Heart left ventricle (tissue), 16 donors: ENCODE results near the gene DNAJC27. TPM values are rescaled to one million over a fixed set of nuclear protein-coding genes. Genes with fewer than 3 reads are reported as not detected.

Experiments
- ATAC-seq, 4 donors: fragments of 200-7000 bp; cut with Tn5 transposase; one replicate each; pipeline ENCODE4 v1.9.1; 2020 to 2022; ENCODE audit warnings: moderate library complexity in 4 of 4, mild to moderate bottlenecking in 3 of 4, moderate number of reproducible peaks in 1 of 4
- DNase-seq, 5 donors: peaks; one replicate each; pipeline ENCODE4 v3.0.0-alpha.2; 2020
- H3K27ac ChIP-seq, 12 donors: fragments of 200-600 bp; sonication (generic) in 4 of 12; one replicate each; pipeline versions ENCODE4 v1.5.0 to v1.8.0; 2016 to 2022; ENCODE audit warnings: mild to moderate bottlenecking in 2 of 12
- H3K27me3 ChIP-seq, 9 donors: fragments of 200-600 bp; sonication (generic) in 2 of 9; one replicate each; pipeline versions ENCODE4 v1.5.1 to v1.8.0; 2016 to 2022; ENCODE audit warnings: mild to moderate bottlenecking in 3 of 9
- H3K36me3 ChIP-seq, 9 donors: fragments of 200-600 bp; sonication (generic) in 2 of 9; one replicate each; pipeline versions ENCODE4 v1.5.0 to v1.8.0; 2018 to 2022; ENCODE audit warnings: mild to moderate bottlenecking in 2 of 9
- H3K4me1 ChIP-seq, 12 donors: fragments of 200-600 bp; sonication (generic) in 4 of 12; one replicate each; pipeline versions ENCODE4 v1.5.0 to v1.8.0; 2016 to 2022; ENCODE audit warnings: mild to moderate bottlenecking in 3 of 12
- H3K4me3 ChIP-seq, 12 donors: fragments of 200-600 bp; sonication (generic) in 4 of 12; one replicate each; pipeline versions ENCODE4 v1.5.0 to v1.8.0; 2017 to 2022; ENCODE audit warnings: mild to moderate bottlenecking in 9 of 12, moderate library complexity in 4 of 12
- H3K9me3 ChIP-seq, 12 donors: fragments of 200-600 bp; sonication (generic) in 4 of 12; one replicate each; pipeline versions ENCODE4 v1.5.0 to v1.8.0; 2016 to 2022; ENCODE audit warnings: mild to moderate bottlenecking in 1 of 12
- CTCF ChIP-seq, 12 donors: fragments of 200-600 bp; sonication (generic) in 4 of 12; IDR thresholded peaks; one replicate each; pipeline versions ENCODE4 v1.5.0 to v1.8.0; 2018 to 2022; ENCODE audit warnings: antibody characterized with exemption in 12 of 12, mild to moderate bottlenecking in 5 of 12
- POLR2A ChIP-seq, 2 donors: fragments of 450-650 bp; IDR thresholded peaks; one replicate each; pipeline ENCODE4 v1.6.1; 2017; ENCODE audit warnings: antibody characterized with exemption in 2 of 2, mild to moderate bottlenecking in 2 of 2, moderate library complexity in 2 of 2
- WGBS, 4 donors: extraction: QIAGEN DNeasy Blood & Tissue Kit in 2 of 4; methylation state at CpG; one replicate each; pipeline versions ENCODE4 v1.1.5 to v1.1.7; 2013 to 2018; 5-methylcytosine and 5-hydroxymethylcytosine counted together
- intact Hi-C, 10 donors: fragments of 100-400 bp; cut with DNase I; formaldehyde crosslinking; loops; one replicate each; pipeline versions ENCODE4 v1.11.1 to v1.14.2; 2022
- polyA plus RNA-seq, 2 donors: library from polyadenylated mRNA; stranded (reverse); fragments of 200-250 nt; gene quantifications; one replicate each; pipeline ENCODE4 v1.2.3, GENCODE V29; 2013
- total RNA-seq, 9 donors: library from RNA; depleted of rRNA in 2 of 9; stranded (reverse); fragments of >200 nt in 2 of 9; fragmentation: NEBNext Ultra II Directional in 3 of 9; extraction: Animal tissue kit (Norgen Biotek cat#: 25700) in 3 of 9; gene quantifications; one replicate each; pipeline versions ENCODE4 v1.1.0 to v1.2.4, GENCODE V29; 2016 to 2023
- donor health status: ischemic (EF 13 %, LVEDD 7.1; RV severe dilation, severe dysfunction).
- donor health status: healthy with polysubstance abuse.
- donor health status: DM: no; HTN: yes; CAD: no.
- donor health status: DM: no; HTN: no; CAD: no.
- donor health status: ischemic (EF 25% LVEDD 6.9; RV normal size, moderate dysfunction).
- donor health status: ischemic (EF 25% LVEDD 5.7; RV mildly dilated, moderate dysfunction).
- donor health status: healthy.
- donor health status: DM: yes; HTN: yes; CAD: no.
- donor health status: ischemic (EF 35%, LVEDD 5.7; RV mildly dilated, moderate dysfunction).
- donor health status: nonischemic (EF 11% LVEDD 7.7; RV severe dilation, severe dysfunction).
- donor health status: DM: yes; HTN: yes; CAD: no.
- donor health status: PGD.
- donor health status: ischemic (EF 29% LVEDD 5.4; RV normal size, mild dysfunction).
- donor health status: nonischemic (EF 23%, LVEDD 6.1; RV moderate dilation, normal function).

Gene DNAJC27
- total and polyA plus RNA-seq, 11 donors = 4.3 to 13.6 (median 8.7) TPM

GRCh38 chr2:24955921-24956320 lies 15.8 kb downstream of the DNAJC27 start:
- Histone ChIP-seq H3K4me1 (peaks cover 0 to 30% (median 5%) of the 10 kb centered on the region in 12 donors), H3K27ac (no peak overlapping the region), H3K36me3 (peaks cover 0 to 100% (median 93%) of the 10 kb centered on the region in 9 donors), H3K4me3 (no peak overlapping the region), H3K27me3 (no peaks in the 10 kb centered on the region), H3K9me3 (peaks cover 0 to 14% (median 4%) of the 10 kb centered on the region in 12 donors)
- intact Hi-C loops = no loop called here
- TF ChIP-seq CTCF (IDR thresholded peaks at IDR 0.05) (no peak), POLR2A (IDR thresholded peaks at IDR 0.05) (no peak)
- DNase-seq (no peak), ATAC-seq (no peak)

DNA sequence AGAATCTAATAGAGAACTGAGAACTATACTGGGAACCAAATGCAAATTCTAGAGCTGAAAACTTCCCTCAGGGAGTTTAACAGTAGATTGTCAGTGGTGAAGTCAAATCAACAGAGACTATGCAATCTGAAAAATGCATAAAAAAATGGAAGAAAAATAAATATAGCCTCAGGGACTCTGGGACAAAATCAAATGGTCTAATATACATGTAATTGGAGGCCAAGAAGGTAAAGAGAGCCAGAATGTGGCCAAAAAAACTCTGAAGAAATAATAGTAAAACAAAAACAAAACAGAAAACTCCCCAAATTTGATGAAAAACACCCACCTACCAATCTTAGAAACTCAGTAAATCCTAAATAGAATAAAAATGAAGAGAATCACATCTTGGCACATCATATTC lies 16.5 kb downstream of the DNAJC27 start:
- H3K36me3 ChIP-seq = peaks cover 0 to 100% (median 93%) of the 10 kb centered on the region in 9 donors
- TF ChIP-seq POLR2A (IDR thresholded peaks at IDR 0.05) = no peak
- no peak for TF ChIP-seq CTCF (IDR thresholded peaks at IDR 0.05)
- ATAC-seq = no peak
- no peak for DNase-seq
- intact Hi-C loops = no loop called here
- H3K4me1 ChIP-seq = peaks cover 0 to 26% (median 5%) of the 10 kb centered on the region in 12 donors
- peaks cover 0 to 14% (median 4%) of the 10 kb centered on the region in 12 donors for H3K9me3 ChIP-seq
- no peak overlapping the region for H3K4me3 ChIP-seq
- no peaks in the 10 kb centered on the region for H3K27me3 ChIP-seq
- H3K27ac ChIP-seq = no peak overlapping the region

- WGBS, 4 donors = 91 to 97% (median 95%) methylated on average over 7 of the region's 7 CpGs
- Histone ChIP-seq H3K36me3 (peaks cover 0 to 99% (median 87%) of the 10 kb centered on the region in 9 donors), H3K4me1 (peaks cover 0 to 14% (median 0%) of the 10 kb centered on the region in 12 donors), H3K4me3 (no peak overlapping the region), H3K27ac (no peak overlapping the region), H3K27me3 (no peaks in the 10 kb centered on the region), H3K9me3 (peaks cover 0 to 5% (median 1%) of the 10 kb centered on the region in 12 donors)
- intact Hi-C loops = no loop called here
- DNase-seq (no peak), ATAC-seq (no peak)
- TF ChIP-seq POLR2A (IDR thresholded peaks at IDR 0.05) (no peak), CTCF (IDR thresholded peaks at IDR 0.05) (no peak)
Measured at GRCh38 chr2:24950102-24950501, 21.7 kb downstream of the DNAJC27 start.

DNA sequence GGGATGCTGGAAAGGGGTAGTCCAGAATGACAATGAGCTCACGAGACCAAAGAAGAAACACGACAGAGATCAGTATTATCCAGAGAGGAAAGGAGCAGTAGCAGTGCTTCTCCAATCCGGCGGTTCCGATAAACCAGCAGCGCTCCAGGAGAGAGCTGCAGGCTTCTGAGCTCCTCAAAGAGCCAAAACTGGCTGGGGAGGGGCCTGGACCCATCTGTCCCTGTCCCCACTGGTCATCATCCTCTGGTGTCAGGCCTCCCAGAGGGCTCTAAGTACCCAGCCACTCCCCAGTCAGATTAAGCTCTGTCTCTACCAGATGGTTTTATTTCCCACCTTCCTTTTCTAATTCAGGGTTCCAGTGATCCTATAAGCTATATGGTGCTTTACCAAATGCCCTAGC lies 23.2 kb downstream of the DNAJC27 start:
- Histone ChIP-seq H3K9me3 (no peaks in the 10 kb centered on the region), H3K4me3 (no peak overlapping the region), H3K36me3 (peaks cover 0 to 93% (median 78%) of the 10 kb centered on the region in 9 donors), H3K4me1 (peaks cover 0 to 14% (median 0%) of the 10 kb centered on the region in 12 donors), H3K27me3 (no peaks in the 10 kb centered on the region), H3K27ac (no peak overlapping the region)
- 81 to 89% (median 88%) methylated on average over 6 of the region's 6 CpGs for WGBS, 4 donors
- no peak for DNase-seq
- peak in 1 of 4 donors; percentile 20 for ATAC-seq
- TF ChIP-seq CTCF (IDR thresholded peaks at IDR 0.05) (no peak), POLR2A (IDR thresholded peaks at IDR 0.05) (no peak)
- intact Hi-C loops = no loop called here
